Activated CD4-positive, CD25-positive, alpha-beta regulatory T cell treated with anti-CD3 and anti-CD28 coated beads, Interleukin-2, amount 50 U/mL, for 16 hours (primary cell): ENCODE data around the gene IMMP1L.

Experiments
- DNase-seq: peaks from one replicate; pipeline ENCODE4 v3.0.0-alpha.2; 2020; ENCODE audit warnings: low read depth, low spot score

The IMMP1L gene

DNA sequence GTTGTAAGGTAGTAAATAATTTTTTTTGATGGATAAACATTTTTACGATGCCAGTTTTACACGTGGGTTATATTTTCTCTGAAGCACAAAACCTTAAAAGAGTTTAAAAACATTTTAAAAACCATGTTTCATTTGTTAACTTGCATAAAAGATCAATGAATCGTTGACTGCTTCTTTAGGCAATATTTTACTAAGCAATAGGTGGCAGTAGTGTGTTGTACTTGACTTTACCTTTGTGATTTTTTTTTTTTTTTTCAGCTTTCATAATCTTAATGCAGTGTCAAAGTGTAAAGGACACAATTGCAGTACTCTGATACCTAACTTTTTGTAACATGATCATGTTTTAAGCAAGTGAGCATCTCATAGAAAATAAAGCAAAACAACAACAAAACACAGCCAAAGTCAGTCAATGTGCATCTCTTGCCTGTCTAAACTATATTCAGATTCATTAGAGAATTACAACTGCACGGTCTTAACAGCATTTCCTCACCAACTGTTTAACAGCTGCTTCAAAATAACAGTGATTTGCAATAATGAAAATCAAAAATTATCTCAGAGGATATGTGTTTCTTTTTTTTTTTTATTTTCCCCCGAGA is 112.1 kb downstream of the IMMP1L start:
- DNase-seq, result no peak

DNA sequence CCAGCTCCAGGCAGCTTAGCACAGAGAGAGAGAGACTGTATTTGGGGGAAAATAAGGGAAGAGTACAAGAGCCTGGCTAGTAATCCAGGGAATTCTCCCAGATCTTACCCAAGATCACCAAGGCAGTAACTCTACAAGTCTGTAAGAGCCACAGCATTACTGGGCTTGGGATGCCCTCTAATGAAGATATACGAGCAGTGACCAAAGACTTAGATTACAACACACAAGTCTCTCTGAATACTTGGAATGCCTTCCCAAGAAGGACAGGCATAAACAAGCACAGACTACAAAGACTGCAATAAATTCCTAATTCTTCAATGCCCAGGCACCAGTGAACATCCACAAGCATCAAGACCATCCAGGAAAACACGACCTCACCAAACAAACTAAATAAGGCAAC is 122.0 kb downstream of the IMMP1L start:
- DNase-seq, result no peak

DNA sequence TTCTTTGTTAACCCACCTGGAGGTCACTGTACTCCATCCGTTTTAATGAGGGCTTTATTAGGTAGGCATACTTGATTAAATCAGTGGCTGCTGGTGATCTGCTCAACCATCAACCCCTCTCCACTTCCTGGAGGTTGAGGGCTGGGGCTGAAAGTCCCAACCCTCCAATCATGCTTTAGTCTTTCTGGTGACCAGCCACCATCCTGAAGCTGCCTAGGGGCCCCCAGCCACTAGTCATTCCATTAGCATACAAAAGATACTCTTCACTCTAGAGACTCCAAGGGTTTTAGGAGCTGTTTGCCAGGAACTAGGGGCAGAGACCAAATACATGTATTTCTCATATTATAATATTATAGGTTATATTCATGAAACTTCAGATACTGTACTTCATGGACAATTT is 126.3 kb downstream of the IMMP1L start:
- DNase-seq, result no peak
